Testis (tissue), 3 donors: ENCODE results near the gene RUFY1. TPM values are rescaled to one million over a fixed set of nuclear protein-coding genes. Genes with fewer than 3 reads are reported as not detected.

ENCODE experiments used
- DNase-seq: peaks from one replicate; pipeline ENCODE4 v3.0.0-alpha.2; 2019
- H3K27ac ChIP-seq, 2 donors: fragments of 200-600 bp; sonication (generic); one replicate each; pipeline ENCODE4 v1.5.1; 2019
- H3K27me3 ChIP-seq: fragments of 200-600 bp; sonication (generic); one replicate; pipeline ENCODE4 v1.5.1; 2019
- H3K36me3 ChIP-seq: fragments of 200-600 bp; sonication (generic); one replicate; pipeline ENCODE4 v1.5.1; 2017; ENCODE audit warnings: low read depth; ENCODE audit errors: missing control alignments
- H3K4me1 ChIP-seq: fragments of 200-600 bp; sonication (generic); one replicate; pipeline ENCODE4 v1.5.1; 2019
- H3K4me3 ChIP-seq, 2 donors: fragments of 200-600 bp; sonication (generic); one replicate each; pipeline ENCODE4 v1.5.1; 2017 to 2019
- H3K9me3 ChIP-seq: fragments of 200-600 bp; sonication (generic); one replicate; pipeline ENCODE4 v1.5.1; 2017
- POLR2A ChIP-seq: fragments of 450-650 bp; IDR thresholded peaks from one replicate; pipeline ENCODE4 v1.6.1; 2017; ENCODE audit warnings: antibody characterized with exemption, mild to moderate bottlenecking, moderate library complexity
- WGBS, 2 donors: methylation state at CpG; one replicate each; pipeline ENCODE4 v1.1.5; 2018; 5-methylcytosine and 5-hydroxymethylcytosine counted together
- intact Hi-C: fragments of 100-400 bp; cut with DNase I; formaldehyde crosslinking; loops from one replicate; pipeline ENCODE4 v1.15.1; 2023; ENCODE audit warnings: low total_unique reads
- polyA plus RNA-seq: library from polyadenylated mRNA; stranded (reverse); fragments of 350-450 nt; fragmentation: Illumina TruSeq; extraction: RNeasy Lipid Tissue Mini Kit (QIAGEN cat#74804); gene quantifications from one replicate; pipeline ENCODE4 v1.2.3, GENCODE V29; 2014; ENCODE audit warnings: low read depth, low replicate concordance; ENCODE audit not compliant: insufficient read depth
- total RNA-seq, 2 donors: library from RNA; depleted of rRNA; stranded (reverse); fragments of >200 nt; gene quantifications; one replicate each; pipeline ENCODE4 v1.2.3, GENCODE V29; 2016
- TF ChIP-seq, protein P1 (sequence below), 3 experiments: fragments of 450-650 bp in 2 of 3; fragments of 200-600 bp in 1 of 3; sonication (generic) in 1 of 3; IDR thresholded peaks; one replicate each; pipeline ENCODE4 v1.5.1; 2016 to 2019; ENCODE audit warnings: antibody characterized with exemption in 3 of 3, mild to moderate bottlenecking in 2 of 3, moderate library complexity in 1 of 3

The RUFY1 gene
- total and polyA plus RNA-seq, 3 donors from 2014 or later, result 28.6 to 51.2 (median 47.0) TPM

DNA sequence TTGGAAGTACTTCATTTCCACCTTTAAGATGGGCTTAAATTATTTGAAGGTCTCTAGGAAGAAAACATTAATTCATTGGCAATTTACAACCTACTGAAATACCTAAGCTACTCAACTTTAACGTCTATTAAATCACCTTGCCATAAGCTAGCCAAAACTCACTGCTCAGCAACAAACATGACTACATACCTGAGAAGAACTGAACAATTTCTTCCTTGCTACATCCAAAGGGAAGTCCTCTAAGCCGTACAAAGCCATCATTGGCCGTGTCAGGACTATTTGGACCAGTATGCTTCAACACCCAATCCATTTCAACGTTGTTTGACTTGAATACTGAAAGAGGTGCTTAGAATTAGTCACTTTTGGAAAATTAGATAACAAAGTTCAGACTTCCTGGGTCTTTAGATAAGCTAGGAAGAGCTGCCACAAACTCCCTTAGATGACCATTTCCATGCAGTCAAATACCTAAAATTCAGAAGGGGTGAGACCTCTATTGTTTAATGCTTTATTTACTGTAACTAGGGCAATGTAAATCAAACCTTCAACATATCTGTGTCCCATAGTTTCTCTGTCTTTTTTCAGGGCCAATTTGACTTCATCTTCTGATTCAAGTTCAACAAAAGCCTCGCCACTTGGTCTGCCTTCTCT, 70.5 kb downstream of the RUFY1 start:
- peaks cover 39% of the 10 kb centered on the region for H3K4me1 ChIP-seq
- WGBS, 2 donors, result 11 to 13% methylated on average over 5 of the region's 5 CpGs
- no peak for DNase-seq
- intact Hi-C loops, result loop anchor here (10.0 kb wide), 1 partner anchor 74 kb away; the partner anchor contains the start of gene CANX
- H3K9me3 ChIP-seq, result no peaks in the 10 kb centered on the region
- no peaks in the 10 kb centered on the region for H3K27me3 ChIP-seq
- H3K27ac ChIP-seq, result peak overlapping the region in 1 of 2 donors; percentile 14
- H3K36me3 ChIP-seq, result no peaks in the 10 kb centered on the region
- H3K4me3 ChIP-seq, result peak overlapping the region in 1 of 2 donors; percentile 91
- TF ChIP-seq POLR2A, result no peak
- TF ChIP-seq, protein P1, sequence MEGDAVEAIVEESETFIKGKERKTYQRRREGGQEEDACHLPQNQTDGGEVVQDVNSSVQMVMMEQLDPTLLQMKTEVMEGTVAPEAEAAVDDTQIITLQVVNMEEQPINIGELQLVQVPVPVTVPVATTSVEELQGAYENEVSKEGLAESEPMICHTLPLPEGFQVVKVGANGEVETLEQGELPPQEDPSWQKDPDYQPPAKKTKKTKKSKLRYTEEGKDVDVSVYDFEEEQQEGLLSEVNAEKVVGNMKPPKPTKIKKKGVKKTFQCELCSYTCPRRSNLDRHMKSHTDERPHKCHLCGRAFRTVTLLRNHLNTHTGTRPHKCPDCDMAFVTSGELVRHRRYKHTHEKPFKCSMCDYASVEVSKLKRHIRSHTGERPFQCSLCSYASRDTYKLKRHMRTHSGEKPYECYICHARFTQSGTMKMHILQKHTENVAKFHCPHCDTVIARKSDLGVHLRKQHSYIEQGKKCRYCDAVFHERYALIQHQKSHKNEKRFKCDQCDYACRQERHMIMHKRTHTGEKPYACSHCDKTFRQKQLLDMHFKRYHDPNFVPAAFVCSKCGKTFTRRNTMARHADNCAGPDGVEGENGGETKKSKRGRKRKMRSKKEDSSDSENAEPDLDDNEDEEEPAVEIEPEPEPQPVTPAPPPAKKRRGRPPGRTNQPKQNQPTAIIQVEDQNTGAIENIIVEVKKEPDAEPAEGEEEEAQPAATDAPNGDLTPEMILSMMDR (IDR thresholded peaks at IDR 0.05), result no peak

DNA sequence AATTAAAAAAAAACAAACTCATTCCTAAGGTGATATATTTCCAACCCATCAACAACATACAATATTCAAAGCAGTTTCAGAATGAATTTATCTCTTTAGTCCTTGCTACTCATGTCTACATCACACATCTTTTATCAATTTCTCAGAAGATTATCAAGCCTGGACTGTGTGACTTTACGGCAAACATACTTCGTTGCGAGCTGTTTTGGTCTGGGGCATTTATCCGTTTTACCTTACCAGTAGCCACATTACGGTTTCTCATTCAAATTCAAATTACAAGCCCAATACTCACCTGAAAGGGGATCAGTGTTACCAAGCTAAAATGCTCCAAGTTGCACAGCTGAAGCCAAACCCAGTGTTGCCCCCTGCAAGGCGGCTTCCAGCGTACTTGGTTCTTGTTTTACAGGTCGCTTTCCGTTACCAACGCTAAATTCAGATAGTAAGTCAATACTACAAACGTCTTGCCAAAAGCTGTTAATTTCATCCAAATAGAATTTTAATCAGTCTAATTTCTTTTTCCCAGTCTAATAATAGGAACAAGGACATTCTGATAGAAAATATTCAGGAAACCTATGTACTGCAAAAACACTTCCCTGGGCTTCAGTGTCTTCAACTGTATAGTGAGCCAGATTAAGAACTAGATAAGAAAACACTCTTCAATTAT, 71.3 kb downstream of the RUFY1 start:
- no peaks in the 10 kb centered on the region for H3K9me3 ChIP-seq
- H3K36me3 ChIP-seq, result no peaks in the 10 kb centered on the region
- intact Hi-C loops, result loop anchor here (10.0 kb wide), 1 partner anchor 73 kb away; the partner anchor contains the start of gene CANX
- peaks cover 39% of the 10 kb centered on the region for H3K4me1 ChIP-seq
- no peaks in the 10 kb centered on the region for H3K27me3 ChIP-seq
- DNase-seq, result no peak
- TF ChIP-seq, protein P1 (IDR thresholded peaks at IDR 0.05), result no peak
- no peak for TF ChIP-seq POLR2A
- peak overlapping the region; percentile 91 to 100 for H3K4me3 ChIP-seq
- WGBS, 2 donors, result 7 to 15% methylated on average over 11 of the region's 11 CpGs
- peak overlapping the region; percentile 75 to 100 for H3K27ac ChIP-seq

DNA sequence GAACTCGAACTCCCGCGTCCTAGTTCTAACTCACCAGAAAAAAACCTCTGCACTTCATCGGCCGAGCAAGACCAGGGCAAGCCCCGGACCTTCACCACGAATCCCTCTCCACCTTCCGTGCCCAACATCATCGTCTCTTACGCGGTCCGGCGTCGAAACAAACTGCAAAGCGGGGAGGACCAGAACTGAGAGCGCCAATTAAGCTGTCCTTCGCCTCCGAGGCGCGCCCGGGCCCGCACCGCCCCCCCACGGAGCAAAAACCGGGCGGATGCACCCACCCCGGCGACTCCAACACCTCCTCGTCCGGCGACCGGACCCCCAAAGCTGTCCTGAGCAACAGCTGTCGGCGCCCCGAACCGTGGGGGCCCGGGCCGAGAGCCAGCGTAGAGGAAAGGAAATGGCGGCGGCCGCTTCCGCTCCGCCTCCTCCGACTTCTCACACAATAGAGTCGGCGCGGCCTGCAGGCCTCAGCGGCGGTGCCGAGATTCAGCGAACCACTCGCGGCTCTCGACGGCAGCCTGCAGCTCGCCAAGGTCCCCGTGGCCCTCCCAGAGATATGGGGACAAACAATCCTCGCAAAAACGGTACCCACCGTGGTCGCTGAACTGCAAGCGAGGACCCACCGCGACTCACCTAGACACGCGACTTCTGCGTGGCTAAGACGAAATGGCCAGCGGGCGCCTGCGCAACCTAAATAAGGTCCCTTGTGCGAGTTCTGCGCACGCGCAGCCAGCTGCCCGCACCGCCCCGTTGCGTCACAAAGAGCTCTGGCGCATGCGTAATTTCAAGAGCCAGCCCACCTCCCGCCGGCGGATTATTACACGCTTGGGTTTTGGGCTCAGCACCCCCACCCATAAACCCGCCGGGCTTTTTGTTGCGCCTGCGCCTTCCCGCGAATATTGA, 72.9 kb downstream of the RUFY1 start, which contains the start of gene HNRNPH1:
HNRNPH1 (minus strand) TSS at position 669 of the 903 bp plus-strand sequence; CDS start at position 131, 538 bp downstream.
- peaks cover 39% of the 10 kb centered on the region for H3K4me1 ChIP-seq
- no peaks in the 10 kb centered on the region for H3K27me3 ChIP-seq
- TF ChIP-seq POLR2A, result peak; percentile 97
- TF ChIP-seq, protein P1 (IDR thresholded peaks at IDR 0.05), result peak in 1 of 3 experiments; percentile 23

DNA sequence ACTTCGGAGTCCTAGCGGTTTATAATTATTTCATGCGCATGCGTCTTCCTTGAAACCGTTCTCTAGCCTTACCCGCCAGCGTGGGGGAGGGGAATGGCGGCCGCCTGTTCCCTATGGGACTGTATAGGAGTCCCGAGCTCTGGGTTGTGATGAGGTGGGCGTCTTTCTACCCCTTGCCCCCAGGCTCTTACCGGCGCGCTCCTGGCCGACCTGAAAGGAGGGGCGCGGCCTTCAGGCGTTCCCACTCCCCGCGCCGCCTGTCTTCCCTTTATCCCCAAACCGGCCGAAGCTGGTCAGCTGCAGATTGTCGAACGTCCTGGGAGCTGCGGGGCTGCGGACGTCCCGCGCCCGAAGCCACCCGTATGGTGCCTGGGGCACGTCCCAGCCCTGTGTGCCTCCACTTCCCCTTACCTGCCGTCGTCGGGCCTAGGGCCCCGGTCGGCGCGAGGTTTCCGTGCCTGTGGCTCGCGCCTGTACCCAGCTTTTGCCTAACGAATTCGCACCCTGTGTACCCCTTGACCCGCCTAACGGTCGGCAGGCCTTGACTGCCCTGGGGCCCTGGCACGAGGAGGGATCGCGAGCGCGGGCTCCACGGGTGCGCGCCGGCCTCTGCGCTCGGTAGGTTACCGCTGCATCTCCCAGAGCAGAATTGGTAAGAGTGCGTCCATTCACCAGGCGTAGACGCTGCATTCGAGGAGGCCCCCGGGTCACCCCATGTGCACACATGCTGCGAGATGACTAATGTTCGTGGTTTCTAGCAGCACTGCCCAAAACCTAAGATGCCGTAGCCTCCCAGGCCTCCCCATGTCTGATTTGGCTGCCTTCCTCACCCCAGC, 73.8 kb downstream of the RUFY1 start:
- 2 to 9% methylated on average over 34 to 68 of the region's 68 CpGs for WGBS, 2 donors
- no peak for TF ChIP-seq POLR2A
- TF ChIP-seq, protein P1 (IDR thresholded peaks at IDR 0.05), result peak in 1 of 3 experiments; percentile 3
- intact Hi-C loops, result loop anchor here (10.0 kb wide), 1 partner anchor 71 kb away; the partner anchor contains the start of gene CANX
- peak; percentile 44 for DNase-seq
- peak overlapping the region; percentile 91 to 100 for H3K4me3 ChIP-seq
- H3K27ac ChIP-seq, result peak overlapping the region; percentile 99 to 100
- no peaks in the 10 kb centered on the region for H3K36me3 ChIP-seq
- H3K27me3 ChIP-seq, result no peaks in the 10 kb centered on the region
- H3K9me3 ChIP-seq, result no peaks in the 10 kb centered on the region
- peaks cover 36% of the 10 kb centered on the region for H3K4me1 ChIP-seq

More for the DNA sequence above, 72.9 kb downstream of the RUFY1 start, which contains the start of gene HNRNPH1:
- no peaks in the 10 kb centered on the region for H3K36me3 ChIP-seq
- peak; percentile 98 for DNase-seq
- H3K27ac ChIP-seq, result peak within 1 kb of the TSS; percentile 99 to 100
- 0% methylated on average over 49 to 92 of the region's 92 CpGs for WGBS, 2 donors
- no peaks in the 10 kb centered on the region for H3K9me3 ChIP-seq
- peak within 1 kb of the TSS; percentile 91 to 100 for H3K4me3 ChIP-seq
- intact Hi-C loops, result loop anchor here (10.0 kb wide), 1 partner anchor 72 kb away; the partner anchor contains the start of gene CANX
